Sigmoid colon (tissue), 7 donors: ENCODE results near the gene NIM1K. TPM values are rescaled to one million over a fixed set of nuclear protein-coding genes. Genes with fewer than 3 reads are reported as not detected.

Experiments
- polyA plus RNA-seq, 3 donors: library from polyadenylated mRNA; stranded (reverse); fragments of 200-250 nt; gene quantifications; one replicate each; pipeline ENCODE4 v1.2.3, GENCODE V29; 2013
- small RNA-seq, 3 donors: library from RNA; depleted of rRNA; stranded (forward); fragments of <200 nt; gene quantifications; one replicate each; pipeline ENCODE3, GENCODE V24; 2016
- total RNA-seq, 4 donors: library from RNA; depleted of rRNA; stranded (reverse); fragments of >200 nt; gene quantifications; one replicate each; pipeline ENCODE4 v1.1.0, GENCODE V29; 2016
- donor health status: healthy with polysubstance abuse.
- donor health status: Bipolar disorder and iron deficiency.
- donor health status: healthy.

Gene NIM1K
- total and polyA plus RNA-seq, 7 donors, result 0.28 to 3.6 (median 0.68) TPM; not detected in 2

Small RNAs within 50 kb of the gene (small RNA-seq; reads per million reads assigned to genes)
- 0 reads per million in 3 donors for gene AC106800.4

Other genes with a start within 250 kb of the NIM1K start
- gene ANXA2R, start 151.9 kb upstream of the NIM1K start, total RNA-seq, result 1 to 10 TPM; 1.8 to 4.4 (median 3.7) TPM
- 10 to 100 TPM in 1 of 3 donors, 1 to 10 TPM in 1, under 1 TPM in 1; 0.69 to 12.4 (median 1.8) TPM for gene ANXA2R, start 151.9 kb upstream of the NIM1K start, polyA plus RNA-seq
- gene ZNF131, start 71.3 kb upstream of the NIM1K start, total RNA-seq, result 10 to 100 TPM; 21.7 to 35.3 (median 29.2) TPM
- 10 to 100 TPM; 13.8 to 20.8 (median 20.1) TPM for gene ZNF131, start 71.3 kb upstream of the NIM1K start, polyA plus RNA-seq
- 10 to 100 TPM; 13.0 to 20.7 (median 16.0) TPM for gene HMGCS1, start 121.2 kb downstream of the NIM1K start, total RNA-seq
- 100 to 1,000 TPM in 2 of 3 donors, 10 to 100 TPM in 1; 62.5 to 132 (median 131) TPM for gene HMGCS1, start 121.2 kb downstream of the NIM1K start, polyA plus RNA-seq
- gene CCL28, start 220.2 kb downstream of the NIM1K start, total RNA-seq, result 1 to 10 TPM in 2 of 4 donors, under 1 TPM in 2; 0.49 to 1.7 (median 1.2) TPM
- gene CCL28, start 220.2 kb downstream of the NIM1K start, polyA plus RNA-seq, result 10 to 100 TPM; 18.0 to 68.6 (median 18.3) TPM